ENCODE measurements around the gene DYRK1A.

- TF ChIP-seq ZNF8 (CRISPR knock-in tag; IDR thresholded peaks at IDR 0.05) = no peak
- no peak for TF ChIP-seq PATZ1 (CRISPR knock-in tag; IDR thresholded peaks at IDR 0.05; ENCODE audit: borderline replicate concordance)
Observed at GRCh38 chr21:37496972-37497371, 130.4 kb downstream of the DYRK1A start.
